A549 (cell line): ENCODE measurements around the gene DDX41. TPM values are rescaled to one million over a fixed set of nuclear protein-coding genes. Genes with fewer than 3 reads are reported as not detected.

ENCODE experiments used
- ATAC-seq, 2 experiments: fragments of 200-7000 bp in 1 of 2; fragments of >200 bp in 1 of 2; cut with Nextera tagmentation in 1 of 2; cut with Tn5 transposase in 1 of 2; 3 replicates each; pipeline versions ENCODE4 v1.8.0 to v1.9.1; 2018 to 2020; ENCODE audit warnings: mild to moderate bottlenecking in 1 of 2, moderate library complexity in 1 of 2
- CTCF ChIA-PET: fragments of 300-600 bp; sonication (Branson Sonifier 250); formaldehyde crosslinking; extraction: SDS; loops from one replicate; lab custom pipeline; 2021; ENCODE audit warnings: antibody characterized with exemption, inconsistent platforms; lab: Yijun Ruan, JAX
- POLR2A ChIA-PET: fragments of 350-600 bp; formaldehyde crosslinking; extraction: SDS; loops from one replicate; lab custom pipeline; 2021; ENCODE audit warnings: antibody characterized with exemption, inconsistent platforms; lab: Yijun Ruan, JAX
- DNase-seq, 2 experiments: peaks; one replicate each; pipeline versions ENCODE4 v3.0.0 to v3.0.0-alpha.2; 2011 to 2016; ENCODE audit warnings: low read depth in 1 of 2, low spot score in 1 of 2
- FAIRE-seq: peaks from 2 replicates; lab custom pipeline; 2011; peaks lifted over from hg19 to GRCh38; lab: Jason Lieb, UNC
- H3K27ac ChIP-seq, 2 experiments: fragments of >200 bp; sonication (Bioruptor Twin); formaldehyde crosslinking; 3 replicates each; pipeline ENCODE4 v1.5.1; 2016 to 2017
- H3K4me1 ChIP-seq: fragments of >200 bp; sonication (Bioruptor Twin); formaldehyde crosslinking; 3 replicates; pipeline ENCODE4 v1.6.1; 2016
- H3K4me2 ChIP-seq: fragments of >200 bp; sonication (Bioruptor Twin); formaldehyde crosslinking; 3 replicates; pipeline ENCODE4 v1.6.1; 2016
- H3K4me3 ChIP-seq: fragments of >200 bp; sonication (Bioruptor Twin); formaldehyde crosslinking; 3 replicates; pipeline ENCODE4 v1.5.1; 2016
- H3K9me3 ChIP-seq: fragments of >200 bp; sonication (Bioruptor Twin); formaldehyde crosslinking; 3 replicates; pipeline ENCODE4 v1.6.1; 2016
- CBX8 ChIP-seq: fragments of 200-600 bp; sonication (generic); IDR thresholded peaks from 2 replicates; pipeline ENCODE4 v1.6.1; 2016
- CHD4 ChIP-seq: fragments of 200-600 bp; sonication (generic); IDR thresholded peaks from 2 replicates; pipeline ENCODE4 v1.6.1; 2016; ENCODE audit warnings: antibody characterized with exemption, mild to moderate bottlenecking, borderline replicate concordance
- EHMT2 ChIP-seq: fragments of 200-600 bp; sonication (generic); IDR thresholded peaks from 2 replicates; pipeline ENCODE4 v1.6.1; 2016; ENCODE audit warnings: antibody characterized with exemption, low read depth, mild to moderate bottlenecking, moderate library complexity
- FOSL2 ChIP-seq, 2 experiments: fragments of 450-650 bp in 1 of 2; fragments of >200 bp in 1 of 2; sonication (Bioruptor Twin) in 1 of 2; formaldehyde crosslinking; IDR thresholded peaks; 2 replicates each; pipeline versions ENCODE4 v1.5.0 to v1.6.1; 2016 to 2020; ENCODE audit warnings: mild to moderate bottlenecking in 1 of 2, moderate library complexity in 1 of 2
- MAFK ChIP-seq: fragments of 450-650 bp; IDR thresholded peaks from 2 replicates; pipeline ENCODE4 v1.6.1; 2014; ENCODE audit not compliant: partially characterized antibody
- MYC ChIP-seq: IDR thresholded peaks from 2 replicates; pipeline ENCODE4 v1.6.1; 2012; ENCODE audit warnings: mild to moderate bottlenecking, inconsistent platforms, low read length, improper control_type of control experiment, borderline replicate concordance
- NPAS2 ChIP-seq: fragments of 250-450 bp; sonication (Bioruptor Pico); IDR thresholded peaks from 2 replicates; pipeline ENCODE4 v1.8.0; 2022; ENCODE audit warnings: mild to moderate bottlenecking, moderate library complexity, borderline replicate concordance
- RARB ChIP-seq: fragments of 250-450 bp; sonication (Bioruptor Pico); IDR thresholded peaks from 2 replicates; pipeline ENCODE4 v1.8.0; 2021; ENCODE audit warnings: mild to moderate bottlenecking, moderate library complexity
- RCOR1 ChIP-seq: fragments of 150-350 bp; IDR thresholded peaks from 2 replicates; pipeline ENCODE4 v1.6.1; 2014; ENCODE audit warnings: antibody characterized with exemption, low read length, low read depth
- SREBF2 ChIP-seq: fragments of 450-650 bp; IDR thresholded peaks from 2 replicates; pipeline ENCODE4 v1.6.1; 2014; ENCODE audit warnings: mild to moderate bottlenecking, moderate library complexity
- ZFP36 ChIP-seq: fragments of 450-650 bp; IDR thresholded peaks from 2 replicates; pipeline ENCODE4 v1.6.1; 2014; ENCODE audit warnings: borderline replicate concordance; ENCODE audit not compliant: partially characterized antibody
- WGBS: methylation state at CpG from one replicate; pipeline ENCODE4 v1.1.6; 2017; ENCODE audit errors: missing lambda C conversion rate; 5-methylcytosine and 5-hydroxymethylcytosine counted together
- polyA plus RNA-seq, 4 experiments: library from polyadenylated mRNA; depleted of rRNA in 3 of 4; stranded (reverse); fragments of >200 nt; fragmentation: RNase III in 1 of 4; extraction: RNeasy Plus Mini Kit Qiagen cat#74134 plus additional on column Dnase treatment in 1 of 4; gene quantifications; 2 replicates in 3 of 4; 3 replicates in 1 of 4; pipeline ENCODE4 v1.2.3, GENCODE V29; 2011 to 2017
- TF ChIP-seq, protein P1 (sequence below): fragments of 200-600 bp; sonication (generic); IDR thresholded peaks from 2 replicates; pipeline ENCODE4 v1.6.1; 2016; ENCODE audit warnings: antibody characterized with exemption, mild to moderate bottlenecking, moderate library complexity
- TF ChIP-seq, protein P2 (sequence below): fragments of 450-650 bp; IDR thresholded peaks from 2 replicates; pipeline ENCODE4 v1.6.1; 2014; ENCODE audit warnings: antibody characterized with exemption
- TF ChIP-seq, protein P3 (sequence below): fragments of 250-450 bp; sonication (Bioruptor Pico); IDR thresholded peaks from 2 replicates; pipeline ENCODE4 v1.5.0; 2021; ENCODE audit warnings: mild to moderate bottlenecking, moderate library complexity, borderline replicate concordance
- TF ChIP-seq, protein P4 (sequence below): fragments of 250-450 bp; sonication (Bioruptor Pico); IDR thresholded peaks from 2 replicates; pipeline ENCODE4 v1.5.0; 2020; ENCODE audit warnings: low read depth, mild to moderate bottlenecking, moderate library complexity

The DDX41 gene
- polyA plus RNA-seq, 2 of the 4 experiments (the other 2 are of a cell fraction), result 90.7 to 172 TPM

DNA sequence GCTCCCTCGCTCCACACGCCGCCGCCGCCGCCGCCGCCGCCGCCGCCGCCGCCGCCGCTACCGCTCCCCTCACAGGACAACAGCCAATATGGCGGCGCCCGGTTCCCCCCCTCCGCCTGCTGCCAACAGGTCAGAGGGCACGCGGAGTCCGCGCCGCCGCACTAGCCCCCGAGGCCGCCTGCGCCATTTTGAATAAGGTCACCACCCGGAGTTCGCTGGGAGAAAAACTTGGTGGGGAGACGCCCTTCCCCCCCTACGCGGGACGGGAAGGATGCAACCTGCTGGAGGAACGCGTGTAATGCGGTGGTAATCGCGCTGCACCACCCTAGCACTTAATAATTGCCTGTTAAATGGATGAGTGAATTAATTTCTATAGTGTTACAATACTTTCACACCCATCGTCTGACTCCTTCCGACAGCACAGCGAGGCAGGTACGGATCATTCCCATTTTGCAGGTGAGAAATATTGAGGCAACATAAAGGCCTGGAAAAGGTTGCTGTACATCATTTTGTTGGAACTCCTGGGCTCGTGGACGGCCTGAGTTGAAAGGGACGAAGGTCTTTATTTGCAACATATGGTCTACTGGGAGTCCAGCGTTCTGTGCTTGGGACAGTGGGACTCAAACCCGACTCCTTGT is 37.8 kb upstream of the DDX41 start, which contains the start of gene FAM193B (continued):
- TF ChIP-seq, protein P1, sequence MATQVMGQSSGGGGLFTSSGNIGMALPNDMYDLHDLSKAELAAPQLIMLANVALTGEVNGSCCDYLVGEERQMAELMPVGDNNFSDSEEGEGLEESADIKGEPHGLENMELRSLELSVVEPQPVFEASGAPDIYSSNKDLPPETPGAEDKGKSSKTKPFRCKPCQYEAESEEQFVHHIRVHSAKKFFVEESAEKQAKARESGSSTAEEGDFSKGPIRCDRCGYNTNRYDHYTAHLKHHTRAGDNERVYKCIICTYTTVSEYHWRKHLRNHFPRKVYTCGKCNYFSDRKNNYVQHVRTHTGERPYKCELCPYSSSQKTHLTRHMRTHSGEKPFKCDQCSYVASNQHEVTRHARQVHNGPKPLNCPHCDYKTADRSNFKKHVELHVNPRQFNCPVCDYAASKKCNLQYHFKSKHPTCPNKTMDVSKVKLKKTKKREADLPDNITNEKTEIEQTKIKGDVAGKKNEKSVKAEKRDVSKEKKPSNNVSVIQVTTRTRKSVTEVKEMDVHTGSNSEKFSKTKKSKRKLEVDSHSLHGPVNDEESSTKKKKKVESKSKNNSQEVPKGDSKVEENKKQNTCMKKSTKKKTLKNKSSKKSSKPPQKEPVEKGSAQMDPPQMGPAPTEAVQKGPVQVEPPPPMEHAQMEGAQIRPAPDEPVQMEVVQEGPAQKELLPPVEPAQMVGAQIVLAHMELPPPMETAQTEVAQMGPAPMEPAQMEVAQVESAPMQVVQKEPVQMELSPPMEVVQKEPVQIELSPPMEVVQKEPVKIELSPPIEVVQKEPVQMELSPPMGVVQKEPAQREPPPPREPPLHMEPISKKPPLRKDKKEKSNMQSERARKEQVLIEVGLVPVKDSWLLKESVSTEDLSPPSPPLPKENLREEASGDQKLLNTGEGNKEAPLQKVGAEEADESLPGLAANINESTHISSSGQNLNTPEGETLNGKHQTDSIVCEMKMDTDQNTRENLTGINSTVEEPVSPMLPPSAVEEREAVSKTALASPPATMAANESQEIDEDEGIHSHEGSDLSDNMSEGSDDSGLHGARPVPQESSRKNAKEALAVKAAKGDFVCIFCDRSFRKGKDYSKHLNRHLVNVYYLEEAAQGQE, result no peak
- TF ChIP-seq, all 56 proteins: peak for 11

DNA sequence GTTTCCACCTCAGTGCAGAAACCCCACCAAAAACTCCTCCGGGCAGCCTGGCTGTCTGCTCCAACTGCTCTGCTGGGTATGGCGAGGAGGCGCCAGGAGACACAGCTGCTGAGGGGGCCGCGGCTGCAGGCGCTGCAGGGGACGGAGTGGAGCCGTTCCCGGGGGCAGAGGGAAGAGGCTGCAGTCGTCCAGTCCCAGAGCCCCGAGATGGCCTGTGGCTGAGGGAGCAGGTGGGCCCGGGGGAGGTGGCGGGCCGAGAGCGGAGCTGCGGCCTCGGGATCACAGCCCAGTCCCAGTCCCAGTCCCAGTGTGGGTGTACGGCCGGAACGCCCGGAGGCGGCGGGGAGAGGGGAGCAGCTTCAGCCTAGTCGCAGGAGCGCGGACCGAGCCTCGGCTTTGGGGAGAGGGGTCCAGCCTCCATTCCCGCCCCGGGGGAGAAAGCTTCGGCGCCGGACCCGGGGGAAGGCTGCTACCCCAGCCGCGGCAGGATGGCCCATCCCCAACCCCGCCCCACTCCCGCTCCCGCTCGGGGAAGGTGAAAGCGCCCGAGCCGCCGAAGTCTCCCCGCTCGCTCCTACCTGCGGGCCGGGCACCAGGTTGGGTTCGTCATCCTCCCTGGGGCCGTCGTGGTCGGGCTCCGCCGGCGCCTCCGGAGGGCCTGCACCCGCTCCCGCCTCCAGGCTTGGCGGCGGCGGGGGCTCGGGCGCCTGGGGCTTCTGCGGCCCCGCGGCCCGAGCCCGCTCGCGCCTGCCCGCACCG is 37.1 kb upstream of the DDX41 start:
- TF ChIP-seq NPAS2 (CRISPR knock-in tag) (no peak), CBX8 (no peak), SREBF2 (no peak), EHMT2 (no peak), ZFP36 (no peak), RARB (no peak), MAFK (no peak), RCOR1 (no peak), FOSL2 (IDR thresholded peaks at IDR 0.05) (no peak), FOSL2 (CRISPR knock-in tag; IDR thresholded peaks at IDR 0.05) (no peak), MYC (no peak), CHD4 (no peak)
- TF ChIP-seq, protein P2, sequence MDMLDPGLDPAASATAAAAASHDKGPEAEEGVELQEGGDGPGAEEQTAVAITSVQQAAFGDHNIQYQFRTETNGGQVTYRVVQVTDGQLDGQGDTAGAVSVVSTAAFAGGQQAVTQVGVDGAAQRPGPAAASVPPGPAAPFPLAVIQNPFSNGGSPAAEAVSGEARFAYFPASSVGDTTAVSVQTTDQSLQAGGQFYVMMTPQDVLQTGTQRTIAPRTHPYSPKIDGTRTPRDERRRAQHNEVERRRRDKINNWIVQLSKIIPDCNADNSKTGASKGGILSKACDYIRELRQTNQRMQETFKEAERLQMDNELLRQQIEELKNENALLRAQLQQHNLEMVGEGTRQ, result no peak
- TF ChIP-seq, protein P3, sequence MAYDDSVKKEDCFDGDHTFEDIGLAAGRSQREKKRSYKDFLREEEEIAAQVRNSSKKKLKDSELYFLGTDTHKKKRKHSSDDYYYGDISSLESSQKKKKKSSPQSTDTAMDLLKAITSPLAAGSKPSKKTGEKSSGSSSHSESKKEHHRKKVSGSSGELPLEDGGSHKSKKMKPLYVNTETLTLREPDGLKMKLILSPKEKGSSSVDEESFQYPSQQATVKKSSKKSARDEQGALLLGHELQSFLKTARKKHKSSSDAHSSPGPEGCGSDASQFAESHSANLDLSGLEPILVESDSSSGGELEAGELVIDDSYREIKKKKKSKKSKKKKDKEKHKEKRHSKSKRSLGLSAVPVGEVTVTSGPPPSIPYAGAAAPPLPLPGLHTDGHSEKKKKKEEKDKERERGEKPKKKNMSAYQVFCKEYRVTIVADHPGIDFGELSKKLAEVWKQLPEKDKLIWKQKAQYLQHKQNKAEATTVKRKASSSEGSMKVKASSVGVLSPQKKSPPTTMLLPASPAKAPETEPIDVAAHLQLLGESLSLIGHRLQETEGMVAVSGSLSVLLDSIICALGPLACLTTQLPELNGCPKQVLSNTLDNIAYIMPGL (CRISPR knock-in tag), result no peak
- TF ChIP-seq, protein P4, sequence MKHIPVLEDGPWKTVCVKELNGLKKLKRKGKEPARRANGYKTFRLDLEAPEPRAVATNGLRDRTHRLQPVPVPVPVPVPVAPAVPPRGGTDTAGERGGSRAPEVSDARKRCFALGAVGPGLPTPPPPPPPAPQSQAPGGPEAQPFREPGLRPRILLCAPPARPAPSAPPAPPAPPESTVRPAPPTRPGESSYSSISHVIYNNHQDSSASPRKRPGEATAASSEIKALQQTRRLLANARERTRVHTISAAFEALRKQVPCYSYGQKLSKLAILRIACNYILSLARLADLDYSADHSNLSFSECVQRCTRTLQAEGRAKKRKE (CRISPR knock-in tag), result no peak
- TF ChIP-seq, protein P1, result no peak
- Histone ChIP-seq H3K4me3 (peak overlapping the region; percentile 96), H3K4me2 (peak overlapping the region; percentile 94), H3K27ac (peak overlapping the region; percentile 89 to 96), H3K9me3 (no peaks in the 10 kb centered on the region), H3K4me1 (peaks cover 10% of the 10 kb centered on the region; the same call in 2 of the 3 replicates)
- 2% methylated on average over 18 of the region's 72 CpGs for WGBS
- CTCF ChIA-PET, result interaction anchor here (0.7 to 1.1 kb wide), 2 partner anchors 37 to 45 kb away, joined by 3 read pairs; partner anchors contain the start of gene DDX41
- POLR2A ChIA-PET, result no interaction called here
- ATAC-seq, result peak; percentile 69 to 73
- FAIRE-seq, result no peak
- peak in 1 of 2 experiments; percentile 58 for DNase-seq
